ENCODE data around the gene SUMF1.
"Not testable (repeated sequence)": the region's sequence is repeated elsewhere in the genome, so short reads cannot be mapped to it uniquely, and the experiment has no call there.

The SUMF1 gene

DNA sequence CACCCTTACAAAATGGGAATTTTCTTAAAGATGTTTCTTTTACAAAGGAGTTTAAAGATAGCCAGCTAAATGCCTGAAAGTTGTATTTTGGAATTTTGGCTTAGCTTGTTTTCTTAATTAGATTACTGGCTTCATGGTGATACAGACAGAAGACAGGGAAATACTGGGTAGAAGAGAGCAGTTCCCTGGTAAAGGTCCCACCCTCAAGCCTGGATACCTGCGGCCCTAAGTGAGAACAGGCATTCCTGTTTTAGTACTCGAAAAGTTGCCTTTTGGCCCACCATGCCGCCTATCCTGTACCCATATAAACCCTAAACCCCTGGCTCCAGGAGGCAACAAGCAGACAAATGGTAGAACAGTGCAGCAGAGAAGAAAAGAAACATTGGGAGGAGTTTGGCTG lies 134.5 kb downstream of the SUMF1 start:
- DNase-seq: no peak

DNA sequence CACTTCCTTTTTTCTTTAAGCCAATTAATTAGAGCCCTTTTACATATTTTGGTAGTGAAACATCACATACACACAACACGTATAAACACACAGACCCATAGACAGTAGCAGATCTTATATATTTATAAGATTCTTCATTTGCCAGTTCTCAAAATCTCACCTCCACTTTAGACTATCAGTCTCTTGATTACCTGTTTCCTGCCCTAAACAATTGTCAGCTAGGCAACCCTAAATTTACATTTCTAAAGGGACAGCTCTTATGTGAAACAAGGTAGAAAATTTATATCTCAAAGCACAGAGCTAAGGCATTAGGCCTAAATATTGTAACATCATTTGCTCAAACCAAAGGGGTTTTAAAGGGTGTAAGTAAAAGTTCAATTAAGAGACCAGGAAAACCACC lies 135.0 kb downstream of the SUMF1 start:
- DNase-seq: no peak

- DNase-seq: not testable (repeated sequence)
Observed at GRCh38 chr3:4329806-4330205, 137.3 kb downstream of the SUMF1 start.

- no peak for DNase-seq
Observed at GRCh38 chr3:4326868-4327267, 140.2 kb downstream of the SUMF1 start.

- DNase-seq: no peak
Observed at GRCh38 chr3:4323246-4324027, 143.6 kb downstream of the SUMF1 start.

GRCh38 chr3:4322635-4323034 lies 144.4 kb downstream of the SUMF1 start:
- peak; percentile 97 for DNase-seq

- DNase-seq: no peak
Observed at GRCh38 chr3:4321732-4322131, 145.3 kb downstream of the SUMF1 start.

GRCh38 chr3:4320096-4320911 lies 146.8 kb downstream of the SUMF1 start:
- DNase-seq: no peak

DNA sequence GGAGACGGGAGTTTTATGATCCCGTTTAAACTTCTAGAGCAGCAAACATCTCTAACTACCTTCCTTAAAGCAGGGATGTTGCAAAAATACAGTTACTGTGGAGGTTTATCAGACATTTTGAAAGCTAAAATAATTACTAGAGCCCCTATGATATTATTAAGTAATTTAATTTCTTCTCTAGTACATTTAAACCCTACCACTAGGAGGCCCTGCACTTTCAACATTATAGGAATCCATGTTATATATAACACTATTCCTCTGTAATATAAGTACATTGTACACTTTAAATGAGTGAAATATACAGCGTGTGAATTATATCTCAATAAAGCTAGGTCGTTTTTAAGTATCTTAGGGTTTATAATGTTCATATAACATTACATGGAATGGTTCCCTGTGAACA lies 152.4 kb downstream of the SUMF1 start:
- DNase-seq: no peak

DNA sequence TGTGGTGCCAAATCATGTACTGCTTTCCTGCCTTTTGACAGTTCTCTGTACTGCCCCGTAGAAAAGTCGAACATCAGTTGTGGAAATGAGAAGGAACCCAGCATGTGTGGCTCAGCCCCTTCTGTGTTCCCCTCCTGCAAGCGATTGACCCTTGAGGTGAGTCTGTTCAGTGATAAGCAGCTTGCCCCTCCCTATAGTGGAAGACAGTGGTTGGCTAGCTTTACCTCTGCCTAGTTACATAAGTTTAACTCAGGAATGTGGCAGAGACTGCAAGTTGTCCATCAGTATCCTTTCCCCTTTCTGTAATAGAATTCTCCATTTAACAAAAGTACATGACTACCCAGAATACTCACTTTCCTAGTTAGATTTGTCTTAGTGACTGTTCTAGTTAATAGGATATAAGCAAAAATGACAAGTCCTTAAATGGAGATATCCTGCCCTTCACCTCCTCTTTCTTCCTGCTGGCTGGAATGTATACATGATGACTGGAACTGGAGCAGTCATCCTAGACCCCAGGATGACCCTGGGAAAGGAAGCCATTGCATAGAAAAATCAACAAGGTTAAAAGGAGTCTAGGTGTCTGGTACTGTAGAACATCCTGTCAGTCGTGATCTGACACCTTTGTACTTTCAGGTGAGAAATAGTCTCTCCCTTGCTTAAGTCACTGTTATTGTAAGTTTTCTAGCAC lies 153.3 kb downstream of the SUMF1 start:
- DNase-seq: no peak

GRCh38 chr3:4311496-4311895 lies 155.6 kb downstream of the SUMF1 start:
- DNase-seq: no peak

Measured in MV-4-11 (cell line).